Left lobe of liver (tissue), 2 donors: ENCODE data around the gene HARS2. TPM values are rescaled to one million over a fixed set of nuclear protein-coding genes. Genes with fewer than 3 reads are reported as not detected.
A peak's percentile ranks its signal among the peaks of the same experiment; 100 is the strongest.
"Not testable (repeated sequence)": the region's sequence is repeated elsewhere in the genome, so short reads cannot be mapped to it uniquely, and the experiment has no call there.

ENCODE experiments used
- ATAC-seq: fragments of 200-7000 bp; cut with Tn5 transposase; one replicate; pipeline ENCODE4 v1.9.1; 2020; ENCODE audit warnings: mild to moderate bottlenecking, moderate library complexity
- DNase-seq: peaks from one replicate; pipeline ENCODE4 v3.0.0-alpha.2; 2020; ENCODE audit warnings: low spot score
- total RNA-seq: library from RNA; stranded (reverse); gene quantifications from one replicate; pipeline ENCODE4 v1.2.1, GENCODE V29; 2021
- donor health status: DM: no; HTN: no; CAD: no; lungs with moderate emphysema.
- donor health status: DM: no; HTN: yes; CAD: no.

HARS2 gene
- total RNA-seq, 1 donor from 2014 or later = 12.4 TPM

- ATAC-seq (no peak), DNase-seq (no peak)
Measured at GRCh38 chr5:140696891-140697492, 5.7 kb downstream of the HARS2 start.

- peak; percentile 99 for ATAC-seq
- DNase-seq = peak; percentile 97
Measured at GRCh38 chr5:140700177-140701144, 9.2 kb downstream of the HARS2 start, which contains the start of gene ZMAT2. TSS of gene ZMAT2 (plus strand) at chr5:140700447. CDS start at chr5:140700461, 14 bp downstream.

GRCh38 chr5:140707812-140708211 lies 16.6 kb downstream of the HARS2 start:
- ATAC-seq = no peak

GRCh38 chr5:140708787-140709186 lies 17.5 kb downstream of the HARS2 start:
- not testable (repeated sequence) for DNase-seq

More at GRCh38 chr5:140707812-140708211, 16.6 kb downstream of the HARS2 start:
- no peak for DNase-seq

GRCh38 chr5:140710899-140711552 lies 19.8 kb downstream of the HARS2 start:
- ATAC-seq = peak; percentile 93
- DNase-seq = peak; percentile 92

More at GRCh38 chr5:140708787-140709186, 17.5 kb downstream of the HARS2 start:
- ATAC-seq = not testable (repeated sequence)

GRCh38 chr5:140711794-140712193 lies 20.5 kb downstream of the HARS2 start:
- DNase-seq (no peak), ATAC-seq (no peak)

DNA sequence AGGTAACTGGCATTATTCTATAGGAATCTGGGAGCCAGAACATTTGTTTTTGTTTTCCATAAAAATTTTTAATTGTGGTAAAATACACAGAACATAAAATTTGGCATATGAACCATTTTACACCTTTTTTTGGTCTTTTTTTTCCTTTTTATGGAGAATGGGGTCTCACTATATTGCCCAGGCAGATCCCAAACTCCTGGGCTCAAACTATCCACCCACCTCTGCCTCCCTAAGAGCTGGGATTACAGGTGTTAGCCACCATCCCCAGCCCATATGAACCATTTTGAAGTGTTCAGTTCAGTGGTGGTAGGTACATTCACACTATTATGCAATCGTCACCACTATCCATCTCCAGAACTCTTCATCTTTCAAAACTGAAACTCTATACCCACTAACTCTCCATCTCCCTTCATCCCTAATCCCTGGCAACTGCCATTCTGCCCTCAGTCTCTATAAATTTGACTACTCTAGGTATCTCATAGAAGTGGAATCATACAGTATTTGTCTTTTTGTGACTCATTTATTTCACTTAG lies 22.4 kb downstream of the HARS2 start:
- no peak for DNase-seq
- ATAC-seq = no peak

DNA sequence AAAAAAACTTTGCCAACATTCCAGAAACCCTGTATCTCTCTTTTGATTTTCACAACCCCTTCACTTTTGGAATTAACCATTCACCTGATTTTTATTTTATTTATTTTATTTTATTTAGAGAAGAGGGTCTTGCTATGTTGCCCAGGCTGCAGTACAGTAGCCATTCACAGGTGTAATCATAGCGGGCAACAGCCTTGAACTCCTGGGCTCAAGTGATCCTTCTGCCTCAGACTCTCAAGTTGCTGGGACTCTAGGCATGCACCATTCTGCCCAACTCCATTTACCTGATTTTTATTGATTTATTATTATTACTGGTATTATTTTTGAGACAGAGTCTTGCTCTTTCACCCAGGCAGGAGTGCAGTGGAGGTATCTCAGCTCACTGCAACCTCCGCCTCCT lies 25.0 kb downstream of the HARS2 start:
- not testable (repeated sequence) for DNase-seq, ATAC-seq

GRCh38 chr5:140718266-140718592 lies 27.0 kb downstream of the HARS2 start:
- ATAC-seq (no peak), DNase-seq (no peak)

DNA sequence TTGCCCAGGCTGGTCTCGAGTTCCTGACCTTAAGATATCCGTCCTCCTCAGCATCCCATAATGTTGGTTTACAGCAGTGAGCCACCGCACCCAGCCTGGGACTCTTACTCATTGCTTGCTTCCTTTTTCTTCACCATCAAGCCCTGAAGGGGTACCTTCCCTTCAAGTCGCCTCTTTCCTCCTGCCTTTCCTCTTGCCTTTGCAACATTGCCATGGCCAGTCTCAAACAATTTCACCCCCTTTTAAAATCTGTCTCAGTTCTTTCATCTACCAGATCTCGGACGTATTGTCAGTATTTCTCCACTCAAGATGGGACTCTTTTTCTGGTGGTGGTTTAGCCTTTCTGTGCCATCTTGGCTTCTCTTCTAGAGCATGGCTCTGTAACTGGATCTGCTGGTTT lies 29.5 kb downstream of the HARS2 start:
- not testable (repeated sequence) for ATAC-seq

DNA sequence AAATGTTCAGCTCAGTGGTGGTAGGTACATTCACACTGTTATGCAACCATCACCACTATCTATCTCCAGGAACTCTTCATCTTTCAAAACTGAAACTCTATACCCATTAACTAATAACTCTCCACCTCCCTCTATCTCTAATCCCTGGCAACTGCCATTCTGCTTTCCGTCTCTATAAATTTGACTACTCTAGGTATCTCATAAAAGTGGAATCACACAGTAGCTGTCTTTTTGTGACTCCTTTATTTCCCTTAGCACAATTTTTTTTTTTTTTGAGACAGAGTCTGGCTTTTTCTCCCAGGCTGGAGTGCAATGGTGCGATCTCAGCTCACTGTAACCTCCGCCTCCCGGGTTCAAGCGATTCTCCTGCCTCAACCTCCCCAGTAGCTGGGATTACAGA lies 30.1 kb downstream of the HARS2 start:
- DNase-seq = not testable (repeated sequence)
- ATAC-seq = peak; percentile 56

More for the DNA sequence above, 29.5 kb downstream of the HARS2 start:
- DNase-seq = not testable (repeated sequence)

DNA sequence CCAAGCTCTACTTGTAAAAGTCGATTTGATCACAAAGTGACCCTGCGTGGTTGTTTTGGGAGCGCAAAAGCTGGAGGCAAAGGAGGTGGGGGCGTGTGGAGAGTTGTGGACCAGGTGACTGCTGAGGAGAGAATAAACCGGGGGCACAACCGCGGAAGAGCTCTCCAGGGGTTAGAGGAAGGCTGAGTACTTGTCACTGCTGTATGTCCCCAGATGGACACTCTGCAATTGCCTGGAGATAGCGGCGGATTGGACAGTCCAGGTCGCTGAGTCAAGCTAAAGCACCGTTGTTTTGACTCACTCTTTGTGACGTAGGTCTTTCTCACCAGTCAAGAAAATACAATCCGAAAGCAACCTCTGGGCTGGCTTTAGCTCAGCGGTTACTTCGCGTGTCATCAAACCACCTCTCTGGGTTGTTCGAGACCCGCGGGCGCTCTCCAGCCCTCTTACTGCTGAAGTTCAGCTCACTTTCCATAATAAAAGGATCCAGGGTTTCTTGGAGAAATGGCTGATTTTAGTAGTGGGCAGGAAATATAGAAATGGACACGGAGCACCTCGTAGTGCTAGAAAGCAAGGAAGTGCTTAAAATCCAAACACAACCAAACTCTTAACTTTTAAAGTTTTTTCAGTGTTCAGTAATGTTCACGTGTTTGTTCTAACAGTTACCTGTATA lies 34.7 kb downstream of the HARS2 start:
- DNase-seq = peak; percentile 51
- peak; percentile 76 for ATAC-seq

DNA sequence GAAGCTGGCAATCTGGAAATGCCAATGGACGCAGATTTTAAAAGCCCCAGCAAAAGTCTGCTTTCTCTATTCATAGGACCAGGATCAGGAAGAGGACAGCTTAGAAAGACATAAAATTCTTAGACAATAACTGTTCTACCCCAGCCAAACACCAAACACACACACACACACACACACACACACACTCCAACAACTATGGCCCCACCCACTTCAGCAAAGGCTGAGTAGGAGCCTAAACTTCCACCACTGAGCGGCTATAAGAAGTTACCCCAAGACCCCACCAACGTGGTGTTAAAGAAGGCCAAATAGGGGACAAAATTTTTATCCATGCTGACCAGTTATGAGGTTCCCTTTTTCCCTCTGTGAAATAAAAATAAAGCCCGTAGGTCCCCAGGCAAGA lies 41.8 kb downstream of the HARS2 start:
- ATAC-seq = no peak
- no peak for DNase-seq

DNA sequence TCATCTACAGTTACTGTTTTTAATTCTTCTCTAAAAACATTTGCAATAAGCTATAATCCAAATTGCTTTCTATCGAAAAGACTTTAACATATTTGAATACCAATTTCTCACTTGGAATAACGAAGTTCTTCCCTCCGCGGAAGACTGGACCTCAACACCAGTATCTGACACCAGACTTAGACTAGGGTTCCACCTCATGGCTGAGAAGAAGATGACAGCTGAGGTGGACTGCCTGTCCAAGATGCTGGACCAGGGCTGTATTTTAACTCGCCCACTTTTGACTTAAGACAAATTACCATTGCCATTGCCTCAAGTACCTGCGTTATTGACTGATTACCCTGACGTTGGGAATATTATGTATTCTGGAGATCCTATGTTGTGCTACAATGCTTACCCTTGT lies 43.1 kb downstream of the HARS2 start:
- ATAC-seq (peak; percentile 95), DNase-seq (no peak)

DNA sequence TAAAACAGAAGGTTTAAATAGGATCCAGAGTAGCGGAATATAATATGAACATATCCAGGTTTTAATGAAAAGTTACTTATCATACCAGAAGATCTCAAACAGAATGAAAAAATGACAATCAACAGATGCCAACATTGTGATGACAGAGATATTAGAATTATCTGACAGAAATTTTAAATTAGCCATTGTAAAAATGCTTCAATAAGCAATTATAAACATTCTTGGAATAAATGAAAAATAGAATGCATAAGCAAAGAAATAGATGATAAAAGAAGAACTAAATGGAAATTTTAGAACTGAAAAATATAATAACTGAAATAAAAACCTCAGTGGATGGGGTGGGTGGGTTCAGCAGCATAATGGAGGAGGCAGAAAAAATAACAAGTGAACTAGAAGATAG lies 46.2 kb downstream of the HARS2 start:
- ATAC-seq (no peak), DNase-seq (no peak)

GRCh38 chr5:140741967-140742366 lies 50.7 kb downstream of the HARS2 start:
- ATAC-seq (no peak), DNase-seq (no peak)
